ENCODE measurements around the gene C10orf71.

DNA sequence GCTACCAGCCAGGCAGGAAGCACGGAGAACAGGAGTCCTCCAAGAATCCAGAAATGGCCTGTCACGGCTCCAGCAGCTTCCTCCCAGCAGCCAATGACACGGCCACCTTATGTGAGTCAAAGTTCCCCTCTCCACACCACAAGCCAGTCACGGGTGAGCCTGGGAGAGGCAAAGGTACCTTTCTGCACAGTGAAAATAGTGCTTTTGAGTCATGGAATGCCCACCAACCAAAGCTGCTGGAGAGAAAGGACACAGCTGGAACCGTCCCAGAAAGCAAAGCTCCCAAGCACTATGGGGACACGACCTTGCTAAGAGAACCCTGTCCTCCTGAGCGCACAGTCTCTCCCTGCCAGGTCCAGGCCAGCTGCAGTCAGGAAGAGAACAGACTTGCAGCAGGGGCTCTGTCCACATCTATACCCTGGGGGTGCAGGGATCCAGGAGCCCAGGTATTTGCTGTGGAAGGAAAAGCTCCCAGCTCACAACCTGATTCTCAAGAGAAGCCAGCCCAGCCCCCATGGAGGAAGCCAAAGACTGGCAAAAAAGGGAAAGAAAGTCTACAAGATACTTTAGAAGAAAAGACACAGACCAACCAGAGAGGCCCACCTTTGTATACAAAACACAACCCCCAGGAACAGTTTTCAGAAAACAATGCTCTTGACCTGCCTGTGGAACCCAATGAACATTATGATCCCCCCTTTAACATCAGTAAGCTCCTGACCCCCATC lies 24.4 kb downstream of the C10orf71 start:
- TF ChIP-seq POLR2A (IDR thresholded peaks at IDR 0.05), result no peak
- TF ChIP-seq, protein P1, sequence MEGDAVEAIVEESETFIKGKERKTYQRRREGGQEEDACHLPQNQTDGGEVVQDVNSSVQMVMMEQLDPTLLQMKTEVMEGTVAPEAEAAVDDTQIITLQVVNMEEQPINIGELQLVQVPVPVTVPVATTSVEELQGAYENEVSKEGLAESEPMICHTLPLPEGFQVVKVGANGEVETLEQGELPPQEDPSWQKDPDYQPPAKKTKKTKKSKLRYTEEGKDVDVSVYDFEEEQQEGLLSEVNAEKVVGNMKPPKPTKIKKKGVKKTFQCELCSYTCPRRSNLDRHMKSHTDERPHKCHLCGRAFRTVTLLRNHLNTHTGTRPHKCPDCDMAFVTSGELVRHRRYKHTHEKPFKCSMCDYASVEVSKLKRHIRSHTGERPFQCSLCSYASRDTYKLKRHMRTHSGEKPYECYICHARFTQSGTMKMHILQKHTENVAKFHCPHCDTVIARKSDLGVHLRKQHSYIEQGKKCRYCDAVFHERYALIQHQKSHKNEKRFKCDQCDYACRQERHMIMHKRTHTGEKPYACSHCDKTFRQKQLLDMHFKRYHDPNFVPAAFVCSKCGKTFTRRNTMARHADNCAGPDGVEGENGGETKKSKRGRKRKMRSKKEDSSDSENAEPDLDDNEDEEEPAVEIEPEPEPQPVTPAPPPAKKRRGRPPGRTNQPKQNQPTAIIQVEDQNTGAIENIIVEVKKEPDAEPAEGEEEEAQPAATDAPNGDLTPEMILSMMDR (IDR thresholded peaks at IDR 0.05), result no peak

All from heart left ventricle (tissue), 13 donors.